Body of pancreas (tissue), 4 donors: ENCODE data around the gene RAB6B. TPM values are rescaled to one million over a fixed set of nuclear protein-coding genes. Genes with fewer than 3 reads are reported as not detected.

Experiments
- ATAC-seq: fragments of 150-250 bp; one replicate; pipeline ENCODE4 v1.9.1; 2016
- DNase-seq, 4 donors: peaks; one replicate each; pipeline ENCODE4 v3.0.0-alpha.2; 2019
- H3K27ac ChIP-seq, 4 donors: fragments of 200-600 bp; sonication (generic); 1 replicate in 3 of 4; 2 replicates in 1 of 4; pipeline versions ENCODE4 v1.5.1 to v1.6.1; 2016 to 2019; ENCODE audit warnings: mild to moderate bottlenecking in 1 of 4, mixed read lengths in 1 of 4, moderate library complexity in 1 of 4
- H3K27me3 ChIP-seq, 2 donors: fragments of 200-600 bp; sonication (generic); one replicate each; pipeline ENCODE4 v1.6.0; 2016; ENCODE audit warnings: mild to moderate bottlenecking in 1 of 2
- H3K36me3 ChIP-seq, 2 donors: fragments of 200-600 bp; sonication (generic); replicated peaks in 1 of 2; 2 replicates each; pipeline ENCODE4 v1.5.1; 2016; ENCODE audit warnings: low read depth in 2 of 2; ENCODE audit not compliant: insufficient read depth in 1 of 2
- H3K4me1 ChIP-seq: fragments of 200-600 bp; sonication (generic); one replicate; pipeline ENCODE4 v1.6.0; 2016
- H3K4me3 ChIP-seq, 2 donors: fragments of 200-600 bp; sonication (generic); 1 replicate in 1 of 2; 2 replicates in 1 of 2; pipeline ENCODE4 v1.5.1; 2016 to 2019
- H3K9me3 ChIP-seq, 3 donors: fragments of 200-600 bp; sonication (generic); 1 replicate in 2 of 3; 2 replicates in 1 of 3; pipeline ENCODE4 v1.5.1; 2016
- POLR2A ChIP-seq, 3 donors: fragments of 450-650 bp; IDR thresholded peaks; one replicate each; pipeline ENCODE4 v1.6.1; 2016; ENCODE audit warnings: antibody characterized with exemption in 3 of 3, mild to moderate bottlenecking in 2 of 3
- WGBS, 2 donors: methylation state at CpG; one replicate each; pipeline ENCODE4 v1.1.5; 2017; 5-methylcytosine and 5-hydroxymethylcytosine counted together
- intact Hi-C: fragments of 100-400 bp; cut with DNase I; formaldehyde crosslinking; loops from one replicate; pipeline ENCODE4 v1.15.1; 2023
- total RNA-seq, 2 donors: library from RNA; depleted of rRNA; stranded (reverse); fragments of >200 nt; gene quantifications; one replicate each; pipeline ENCODE4 v1.1.0, GENCODE V29; 2016
- TF ChIP-seq, protein P1 (sequence below), 7 experiments: fragments of 450-650 bp in 4 of 7; fragments of 200-600 bp in 3 of 7; sonication (generic) in 3 of 7; IDR thresholded peaks; one replicate each; pipeline ENCODE4 v1.5.1; 2016 to 2019; ENCODE audit warnings: antibody characterized with exemption in 7 of 7

Gene RAB6B
- total RNA-seq, 2 donors from 2014 or later, result 2.6 to 3.0 TPM

DNA sequence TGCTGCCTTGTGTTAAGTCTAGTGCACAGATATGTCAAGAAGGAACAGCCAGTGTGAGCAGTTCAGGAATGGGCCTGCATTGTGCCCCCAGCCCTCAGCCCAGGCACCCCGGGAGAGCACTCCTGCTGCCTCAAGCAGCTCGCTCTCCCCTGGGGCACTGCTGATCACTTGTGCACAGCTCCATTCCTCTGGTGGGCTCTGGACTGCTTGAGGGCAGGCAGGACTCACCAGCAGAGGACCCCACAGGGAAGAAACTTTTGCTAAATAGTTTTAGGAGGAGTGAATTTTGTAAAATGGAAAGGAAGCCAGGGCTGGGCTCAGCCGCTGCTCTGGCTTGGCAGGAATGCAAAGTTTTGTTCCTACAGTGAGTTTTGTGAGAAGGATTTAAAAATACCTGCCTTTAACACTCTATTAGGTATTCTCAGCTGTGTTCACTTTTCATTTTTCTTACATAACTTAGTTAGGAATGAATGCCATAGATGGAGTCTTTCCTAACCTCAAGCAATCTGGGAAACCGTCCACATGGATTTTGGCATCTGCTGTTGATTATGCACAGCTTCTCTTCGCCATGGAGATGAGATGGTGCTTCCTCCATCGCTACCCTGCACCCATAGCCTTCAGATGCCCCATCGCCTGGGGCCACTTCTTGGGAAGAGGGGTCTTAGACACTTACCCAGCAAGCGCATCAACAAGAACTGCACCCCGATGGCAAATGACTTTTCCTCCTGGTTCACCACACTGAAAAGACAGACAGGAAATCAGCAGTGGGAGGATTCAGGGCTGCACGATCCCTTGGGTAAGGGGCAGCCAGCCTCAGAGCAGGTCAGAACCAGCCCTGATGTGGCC is 42.3 kb upstream of the RAB6B start:
- Histone ChIP-seq H3K27ac (no peak overlapping the region), H3K9me3 (no peaks in the 10 kb centered on the region), H3K36me3 (no peaks in the 10 kb centered on the region), H3K4me1 (peaks cover 1% of the 10 kb centered on the region), H3K27me3 (no peaks in the 10 kb centered on the region), H3K4me3 (no peak overlapping the region)
- intact Hi-C loops, result no loop called here
- WGBS, 2 donors, result 80 to 87% methylated on average over 8 to 10 of the region's 10 CpGs
- ATAC-seq, result no peak
- no peak for TF ChIP-seq POLR2A (IDR thresholded peaks at IDR 0.05)
- TF ChIP-seq, protein P1, sequence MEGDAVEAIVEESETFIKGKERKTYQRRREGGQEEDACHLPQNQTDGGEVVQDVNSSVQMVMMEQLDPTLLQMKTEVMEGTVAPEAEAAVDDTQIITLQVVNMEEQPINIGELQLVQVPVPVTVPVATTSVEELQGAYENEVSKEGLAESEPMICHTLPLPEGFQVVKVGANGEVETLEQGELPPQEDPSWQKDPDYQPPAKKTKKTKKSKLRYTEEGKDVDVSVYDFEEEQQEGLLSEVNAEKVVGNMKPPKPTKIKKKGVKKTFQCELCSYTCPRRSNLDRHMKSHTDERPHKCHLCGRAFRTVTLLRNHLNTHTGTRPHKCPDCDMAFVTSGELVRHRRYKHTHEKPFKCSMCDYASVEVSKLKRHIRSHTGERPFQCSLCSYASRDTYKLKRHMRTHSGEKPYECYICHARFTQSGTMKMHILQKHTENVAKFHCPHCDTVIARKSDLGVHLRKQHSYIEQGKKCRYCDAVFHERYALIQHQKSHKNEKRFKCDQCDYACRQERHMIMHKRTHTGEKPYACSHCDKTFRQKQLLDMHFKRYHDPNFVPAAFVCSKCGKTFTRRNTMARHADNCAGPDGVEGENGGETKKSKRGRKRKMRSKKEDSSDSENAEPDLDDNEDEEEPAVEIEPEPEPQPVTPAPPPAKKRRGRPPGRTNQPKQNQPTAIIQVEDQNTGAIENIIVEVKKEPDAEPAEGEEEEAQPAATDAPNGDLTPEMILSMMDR (IDR thresholded peaks at IDR 0.05), result no peak
- no peak for DNase-seq

DNA sequence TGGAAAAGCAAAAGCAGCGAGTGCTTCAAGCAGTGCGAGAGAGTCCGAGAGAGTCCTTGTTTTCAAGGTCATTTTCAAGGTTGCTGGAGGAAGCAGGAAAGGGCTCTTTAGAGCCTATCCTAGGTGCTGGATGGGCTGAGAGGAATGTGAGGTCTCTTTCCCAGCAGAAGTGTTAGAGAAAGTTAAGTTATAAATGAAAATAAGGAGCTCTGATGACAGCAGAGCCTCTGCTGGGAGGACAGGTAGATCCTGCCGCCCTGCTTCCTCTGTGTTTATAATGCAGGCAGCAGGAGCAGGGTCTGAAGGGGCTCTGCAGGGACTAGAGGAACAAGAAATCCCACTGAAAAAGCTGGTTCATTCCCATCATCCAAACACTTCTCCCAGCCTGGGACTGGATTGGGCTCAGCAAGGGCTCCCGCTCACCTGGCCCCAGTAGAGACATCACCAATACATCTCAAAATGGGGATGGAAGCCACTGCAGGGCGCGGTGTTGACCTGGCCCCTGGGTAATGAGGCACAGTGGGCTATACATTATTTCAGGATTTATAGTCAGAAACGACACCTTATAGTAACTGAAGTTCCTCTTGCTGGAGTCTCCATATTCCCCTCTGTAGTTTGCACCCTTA is 41.5 kb upstream of the RAB6B start:
- WGBS, 2 donors, result 55 to 69% methylated on average over 8 of the region's 8 CpGs

DNA sequence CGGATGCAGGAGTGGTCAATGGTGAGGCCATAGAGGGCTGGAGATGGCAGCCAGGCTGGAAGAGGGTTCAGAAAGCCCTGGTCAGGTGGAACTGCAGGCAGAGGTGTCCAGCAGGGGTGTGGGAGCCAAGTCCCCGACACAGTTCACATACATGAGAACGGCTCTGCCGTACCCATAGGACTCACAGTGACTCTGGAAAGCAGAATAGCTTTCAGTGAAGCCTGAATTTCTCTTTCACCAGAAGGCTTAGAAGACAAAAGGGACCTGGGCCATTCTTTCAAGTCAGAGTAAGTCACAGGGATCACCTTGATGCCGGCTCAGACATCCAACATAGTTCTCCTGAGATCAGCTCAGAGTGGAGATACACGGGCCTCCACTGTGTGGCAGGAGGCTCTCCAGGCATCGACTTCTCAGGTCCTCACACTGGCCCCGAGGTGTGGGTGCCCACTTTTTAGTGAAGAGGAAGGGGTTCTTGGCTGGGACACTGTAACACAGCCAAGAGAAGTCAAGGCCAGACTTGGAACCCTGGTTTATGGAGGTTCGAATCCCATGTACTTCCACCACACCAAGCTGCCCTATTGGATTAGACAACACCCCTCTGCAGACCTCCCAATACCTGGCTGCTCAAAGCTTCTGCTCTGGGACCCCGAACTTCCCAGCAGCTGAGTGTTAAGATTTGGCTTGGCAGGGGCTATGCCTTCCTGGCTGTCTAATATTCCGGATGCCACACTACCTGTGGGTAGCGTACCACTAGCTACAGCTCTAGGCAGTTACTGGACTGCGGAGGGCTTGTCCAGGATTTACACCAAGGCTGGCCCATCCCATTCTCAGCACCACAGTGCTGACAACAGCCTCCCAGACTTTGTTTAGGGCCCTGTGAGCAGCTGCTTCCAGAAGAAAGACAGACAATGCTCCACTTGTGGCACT is 40.4 kb upstream of the RAB6B start:
- WGBS, 2 donors, result 79 to 88% methylated on average over 5 to 12 of the region's 13 CpGs
- DNase-seq, result no peak
- H3K27me3 ChIP-seq, result no peaks in the 10 kb centered on the region
- H3K27ac ChIP-seq, result no peak overlapping the region
- intact Hi-C loops, result no loop called here
- no peaks in the 10 kb centered on the region for H3K9me3 ChIP-seq
- H3K36me3 ChIP-seq, result no peaks in the 10 kb centered on the region
- TF ChIP-seq POLR2A (IDR thresholded peaks at IDR 0.05), result no peak
- TF ChIP-seq, protein P1 (IDR thresholded peaks at IDR 0.05), result no peak
- no peaks in the 10 kb centered on the region for H3K4me1 ChIP-seq
- no peak for ATAC-seq
- no peak overlapping the region for H3K4me3 ChIP-seq

More for the DNA sequence above, 41.5 kb upstream of the RAB6B start:
- Histone ChIP-seq H3K4me3 (no peak overlapping the region), H3K4me1 (no peaks in the 10 kb centered on the region), H3K27ac (no peak overlapping the region), H3K27me3 (no peaks in the 10 kb centered on the region), H3K36me3 (no peaks in the 10 kb centered on the region), H3K9me3 (no peaks in the 10 kb centered on the region)
- DNase-seq (no peak), ATAC-seq (no peak)
- intact Hi-C loops, result no loop called here
- TF ChIP-seq, protein P1 (IDR thresholded peaks at IDR 0.05), result no peak
- TF ChIP-seq POLR2A (IDR thresholded peaks at IDR 0.05), result no peak

DNA sequence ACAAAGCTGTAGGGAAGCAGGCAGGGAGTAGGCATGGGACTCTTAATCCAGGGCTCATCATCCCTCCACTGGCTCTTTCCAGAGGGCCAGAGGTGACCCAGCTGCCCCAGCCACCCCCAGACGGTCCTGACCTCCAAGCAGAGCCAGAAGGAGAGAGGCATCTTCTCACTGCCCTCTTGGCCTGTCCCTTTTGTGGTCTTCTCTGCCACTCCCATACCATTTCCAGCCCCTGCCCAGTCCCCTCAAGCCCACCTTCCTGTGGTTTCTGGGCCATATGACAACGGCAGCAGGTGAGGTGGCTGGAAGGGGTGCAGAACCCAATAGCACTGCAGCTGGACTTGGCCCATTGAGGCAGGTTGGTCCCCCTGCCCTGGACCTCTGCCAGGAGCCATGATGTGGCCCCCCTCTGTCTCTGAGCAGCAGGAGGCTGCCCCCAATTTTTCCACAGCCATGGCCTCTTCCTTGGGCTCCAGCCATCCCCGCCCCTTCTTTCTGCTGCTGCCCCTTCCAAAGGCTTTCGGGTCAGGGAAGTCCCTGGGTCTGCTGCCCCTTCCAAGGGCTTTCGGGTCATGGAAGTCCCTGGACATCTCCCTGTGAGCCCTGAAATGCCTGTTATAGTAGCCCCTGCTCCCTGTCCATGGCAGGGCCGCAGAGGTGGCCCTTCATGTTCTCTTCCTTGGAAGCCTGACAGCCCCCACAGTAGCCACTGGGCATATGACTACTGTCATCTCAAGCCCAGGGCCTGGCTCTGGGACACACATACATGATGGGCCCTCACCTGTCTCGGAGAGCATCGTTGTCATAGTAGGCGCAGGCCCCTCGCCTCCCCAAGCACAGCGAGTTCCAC is 39.5 kb upstream of the RAB6B start:
- intact Hi-C loops, result no loop called here
- Histone ChIP-seq H3K9me3 (no peaks in the 10 kb centered on the region), H3K36me3 (no peaks in the 10 kb centered on the region)

More for the DNA sequence above, 39.5 kb upstream of the RAB6B start:
- DNase-seq (no peak), ATAC-seq (no peak)
- no peaks in the 10 kb centered on the region for H3K27me3 ChIP-seq
- 84 to 87% methylated on average over 8 to 11 of the region's 11 CpGs for WGBS, 2 donors
- TF ChIP-seq POLR2A (IDR thresholded peaks at IDR 0.05), result no peak
- TF ChIP-seq, protein P1 (IDR thresholded peaks at IDR 0.05), result no peak
- no peak overlapping the region for H3K4me3 ChIP-seq
- no peaks in the 10 kb centered on the region for H3K4me1 ChIP-seq
- H3K27ac ChIP-seq, result no peak overlapping the region
